Gastroesophageal sphincter (tissue), 3 donors: ENCODE measurements around the gene USP37.

Experiments used
- POLR2A ChIP-seq, 2 donors: fragments of 450-650 bp; IDR thresholded peaks; one replicate each; pipeline ENCODE4 v1.6.1; 2017; ENCODE audit warnings: antibody characterized with exemption in 2 of 2, mild to moderate bottlenecking in 2 of 2, moderate library complexity in 1 of 2
- POLR2AphosphoS5 ChIP-seq: sonication (generic); formaldehyde crosslinking; IDR thresholded peaks from one replicate; pipeline ENCODE4 v1.6.1; 2017; ENCODE audit warnings: antibody characterized with exemption
- TF ChIP-seq, protein P1 (sequence below), 4 experiments: fragments of 200-600 bp in 2 of 4; fragments of 450-650 bp in 2 of 4; sonication (generic) in 1 of 4; IDR thresholded peaks; one replicate each; pipeline ENCODE4 v1.5.1; 2017 to 2019; ENCODE audit warnings: antibody characterized with exemption in 4 of 4, mild to moderate bottlenecking in 2 of 4, moderate library complexity in 2 of 4

DNA sequence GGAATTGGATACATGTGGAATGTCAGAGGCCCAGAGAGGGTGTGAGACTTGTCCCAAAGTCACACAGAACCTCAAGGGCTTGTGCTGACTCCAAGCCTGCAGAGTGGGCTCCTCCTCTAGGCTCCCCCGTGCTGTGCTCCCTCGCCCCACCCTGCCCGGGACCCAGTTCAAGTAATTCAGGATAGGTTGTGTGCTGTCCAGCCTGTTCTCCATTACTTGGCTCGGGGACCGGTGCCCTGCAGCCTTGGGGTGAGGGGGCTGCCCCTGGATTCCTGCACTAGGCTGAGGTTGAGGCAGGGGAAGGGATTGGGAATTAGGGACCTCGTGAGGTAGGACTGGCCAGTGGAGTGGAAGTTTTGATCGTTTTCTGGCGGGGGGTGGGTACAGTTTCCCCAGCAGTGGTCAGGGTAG lies 165.7 kb downstream of the USP37 start:
- TF ChIP-seq, protein P1, sequence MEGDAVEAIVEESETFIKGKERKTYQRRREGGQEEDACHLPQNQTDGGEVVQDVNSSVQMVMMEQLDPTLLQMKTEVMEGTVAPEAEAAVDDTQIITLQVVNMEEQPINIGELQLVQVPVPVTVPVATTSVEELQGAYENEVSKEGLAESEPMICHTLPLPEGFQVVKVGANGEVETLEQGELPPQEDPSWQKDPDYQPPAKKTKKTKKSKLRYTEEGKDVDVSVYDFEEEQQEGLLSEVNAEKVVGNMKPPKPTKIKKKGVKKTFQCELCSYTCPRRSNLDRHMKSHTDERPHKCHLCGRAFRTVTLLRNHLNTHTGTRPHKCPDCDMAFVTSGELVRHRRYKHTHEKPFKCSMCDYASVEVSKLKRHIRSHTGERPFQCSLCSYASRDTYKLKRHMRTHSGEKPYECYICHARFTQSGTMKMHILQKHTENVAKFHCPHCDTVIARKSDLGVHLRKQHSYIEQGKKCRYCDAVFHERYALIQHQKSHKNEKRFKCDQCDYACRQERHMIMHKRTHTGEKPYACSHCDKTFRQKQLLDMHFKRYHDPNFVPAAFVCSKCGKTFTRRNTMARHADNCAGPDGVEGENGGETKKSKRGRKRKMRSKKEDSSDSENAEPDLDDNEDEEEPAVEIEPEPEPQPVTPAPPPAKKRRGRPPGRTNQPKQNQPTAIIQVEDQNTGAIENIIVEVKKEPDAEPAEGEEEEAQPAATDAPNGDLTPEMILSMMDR (IDR thresholded peaks at IDR 0.05) = no peak
- TF ChIP-seq POLR2A (IDR thresholded peaks at IDR 0.05) = no peak
- TF ChIP-seq POLR2AphosphoS5 = no peak
